Right atrium auricular region (tissue), 2 donors: Measurements from ENCODE around the gene MORN5. TPM values are rescaled to one million over a fixed set of nuclear protein-coding genes. Genes with fewer than 3 reads are reported as not detected.

ENCODE experiments used
- DNase-seq: peaks from one replicate; pipeline ENCODE4 v3.0.0-alpha.2; 2019; ENCODE audit warnings: low spot score
- H3K27ac ChIP-seq, 2 donors: fragments of 200-600 bp; sonication (generic); 1 replicate in 1 of 2; 2 replicates in 1 of 2; pipeline ENCODE4 v1.5.1; 2016 to 2019
- H3K27me3 ChIP-seq, 2 donors: fragments of 200-600 bp; sonication (generic); one replicate each; pipeline versions ENCODE4 v1.5.1 to v1.6.0; 2017 to 2019
- H3K36me3 ChIP-seq: fragments of 200-600 bp; sonication (generic); one replicate; pipeline ENCODE4 v1.5.1; 2016
- H3K4me1 ChIP-seq, 2 donors: fragments of 200-600 bp; sonication (generic); one replicate each; pipeline versions ENCODE4 v1.5.1 to v1.6.0; 2017 to 2019
- H3K4me3 ChIP-seq, 2 donors: fragments of 200-600 bp; sonication (generic); 1 replicate in 1 of 2; 2 replicates in 1 of 2; pipeline ENCODE4 v1.5.1; 2017 to 2019; ENCODE audit warnings: mild to moderate bottlenecking in 1 of 2, moderate library complexity in 1 of 2
- H3K9me3 ChIP-seq, 2 donors: fragments of 200-600 bp; sonication (generic); one replicate each; pipeline ENCODE4 v1.5.1; 2019
- CTCF ChIP-seq, 2 donors: fragments of 200-600 bp; sonication (generic); IDR thresholded peaks; one replicate each; pipeline ENCODE4 v1.5.1; 2019; ENCODE audit warnings: antibody characterized with exemption in 2 of 2
- total RNA-seq, 2 donors: library from RNA; depleted of rRNA; stranded (reverse); fragments of >200 nt; gene quantifications; one replicate each; pipeline ENCODE4 v1.1.0, GENCODE V29; 2016

The MORN5 gene
- total RNA-seq, 2 donors from 2014 or later = not detected

DNA sequence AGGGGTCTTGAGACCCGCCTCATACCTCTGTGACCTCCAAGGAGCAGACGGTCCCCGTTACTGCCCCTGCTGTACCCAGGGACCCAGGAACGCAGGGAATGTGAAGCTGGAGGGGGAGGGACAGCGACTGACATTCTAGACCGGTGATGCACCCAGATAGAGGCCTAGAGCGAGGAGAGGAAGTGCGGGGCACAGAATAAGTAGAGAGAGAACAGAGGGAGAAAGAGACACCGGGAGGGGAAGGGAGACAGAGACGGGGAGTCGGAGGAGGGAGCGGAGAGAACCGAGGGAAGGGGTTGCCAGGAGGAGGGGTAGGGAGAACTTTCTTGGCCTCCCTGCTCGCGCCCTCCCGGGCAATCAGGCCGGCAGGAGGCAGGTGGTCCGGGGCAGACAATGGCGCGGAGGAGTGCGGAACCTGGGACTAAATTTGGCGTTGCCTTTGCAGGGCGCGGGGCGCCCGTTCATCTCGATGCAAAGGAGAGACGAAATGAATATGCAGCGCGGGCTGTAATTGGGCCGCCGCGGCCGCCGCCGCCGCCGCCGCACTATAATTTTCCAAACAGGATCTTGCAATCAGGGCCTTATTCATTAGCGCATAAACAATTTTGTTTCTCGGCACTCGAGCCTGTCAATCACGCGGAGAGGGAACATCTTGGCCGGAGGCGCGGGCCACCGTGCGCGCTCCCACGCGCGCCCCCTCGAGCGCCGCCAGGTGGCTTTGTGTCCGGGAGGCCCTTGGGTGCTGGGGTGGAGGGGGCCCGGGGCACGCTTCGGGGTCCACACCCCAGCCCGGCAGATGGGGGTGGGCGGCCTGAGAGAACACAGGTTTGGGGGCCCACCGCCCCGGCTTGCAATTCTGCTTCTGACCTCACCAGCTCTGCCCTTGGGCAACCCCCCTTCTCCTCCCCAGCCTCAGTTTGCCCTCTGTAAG is 33.1 kb upstream of the MORN5 start:
- no peak for DNase-seq
- Histone ChIP-seq H3K9me3 (no peaks in the 10 kb centered on the region), H3K27me3 (no peaks in the 10 kb centered on the region), H3K27ac (peak overlapping the region in 1 of 2 donors; percentile 35), H3K4me3 (peak overlapping the region; percentile 18 to 38), H3K36me3 (no peaks in the 10 kb centered on the region), H3K4me1 (peaks cover 0 to 56% of the 10 kb centered on the region in 2 donors)
- TF ChIP-seq CTCF (IDR thresholded peaks at IDR 0.05) = no peak

DNA sequence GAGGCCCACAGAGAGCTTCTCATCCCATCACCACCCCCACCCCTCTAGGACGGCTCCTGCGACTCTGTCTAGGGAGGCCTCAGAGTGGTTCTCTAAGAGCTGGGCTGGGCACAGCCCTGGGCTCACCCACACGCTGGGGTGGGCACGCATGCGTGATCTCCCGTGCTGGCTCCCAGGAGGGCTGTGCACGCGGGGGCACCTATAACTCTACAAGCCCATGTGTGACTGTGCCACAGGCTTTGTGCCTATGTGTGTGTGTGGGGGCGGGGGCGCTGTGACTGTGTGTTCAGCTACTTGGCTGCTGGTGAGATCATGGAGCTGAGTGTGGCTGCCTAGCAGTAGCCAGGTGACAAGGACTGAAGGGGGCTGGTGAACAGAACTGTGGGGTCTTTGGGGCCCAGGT is 32.3 kb upstream of the MORN5 start:
- peaks cover 0 to 64% of the 10 kb centered on the region in 2 donors for H3K4me1 ChIP-seq
- no peaks in the 10 kb centered on the region for H3K36me3 ChIP-seq
- H3K4me3 ChIP-seq = no peak overlapping the region
- TF ChIP-seq CTCF (IDR thresholded peaks at IDR 0.05) = no peak
- DNase-seq = no peak
- no peak overlapping the region for H3K27ac ChIP-seq
- H3K9me3 ChIP-seq = no peaks in the 10 kb centered on the region
- H3K27me3 ChIP-seq = no peaks in the 10 kb centered on the region

- TF ChIP-seq CTCF (IDR thresholded peaks at IDR 0.05) = no peak
- no peak for DNase-seq
- no peaks in the 10 kb centered on the region for H3K9me3 ChIP-seq
- peak overlapping the region in 1 of 2 donors; percentile 27 for H3K27ac ChIP-seq
- H3K27me3 ChIP-seq = no peaks in the 10 kb centered on the region
- H3K4me1 ChIP-seq = peaks cover 0 to 64% of the 10 kb centered on the region in 2 donors
- no peak overlapping the region for H3K4me3 ChIP-seq
- no peaks in the 10 kb centered on the region for H3K36me3 ChIP-seq
Observed at GRCh38 chr9:122128007-122128968, 31.4 kb upstream of the MORN5 start.

- H3K36me3 ChIP-seq = no peaks in the 10 kb centered on the region
- DNase-seq = no peak
- H3K27ac ChIP-seq = peak overlapping the region in 1 of 2 donors; percentile 27
- no peaks in the 10 kb centered on the region for H3K27me3 ChIP-seq
- H3K4me1 ChIP-seq = peaks cover 0 to 71% of the 10 kb centered on the region in 2 donors
- TF ChIP-seq CTCF (IDR thresholded peaks at IDR 0.05) = no peak
- no peak overlapping the region for H3K4me3 ChIP-seq
- no peaks in the 10 kb centered on the region for H3K9me3 ChIP-seq
Observed at GRCh38 chr9:122128969-122129343, 30.8 kb upstream of the MORN5 start.

DNA sequence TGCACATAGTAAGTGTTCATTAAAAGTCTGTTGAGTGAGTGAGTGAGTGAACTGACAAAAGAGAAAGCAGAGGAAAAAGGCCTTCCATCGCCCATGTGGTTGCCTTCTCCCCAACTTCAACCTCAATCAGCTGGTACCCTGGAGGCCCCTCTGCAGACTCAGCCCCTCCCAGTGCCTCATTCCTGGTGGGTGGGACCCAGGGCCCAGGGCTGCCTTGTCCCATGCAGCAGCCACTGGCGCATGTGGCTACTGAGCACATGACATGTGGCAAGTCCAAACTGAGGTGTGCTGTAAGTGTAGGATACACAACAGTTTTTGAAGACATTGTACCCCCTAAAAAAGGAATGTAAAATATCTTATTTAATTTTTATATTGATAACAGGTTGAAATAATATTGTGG is 29.7 kb upstream of the MORN5 start:
- H3K27me3 ChIP-seq = no peaks in the 10 kb centered on the region
- H3K4me3 ChIP-seq = no peak overlapping the region
- H3K9me3 ChIP-seq = no peaks in the 10 kb centered on the region
- H3K4me1 ChIP-seq = peaks cover 0 to 79% of the 10 kb centered on the region in 2 donors
- no peak for DNase-seq
- no peak for TF ChIP-seq CTCF (IDR thresholded peaks at IDR 0.05)
- H3K36me3 ChIP-seq = no peaks in the 10 kb centered on the region
- no peak overlapping the region for H3K27ac ChIP-seq
